K562 (cell line): ENCODE measurements around the gene PARP4. TPM values are rescaled to one million over a fixed set of nuclear protein-coding genes. Genes with fewer than 3 reads are reported as not detected.
A peak's percentile ranks its signal among the peaks of the same experiment; 100 is the strongest.

ENCODE experiments used
- ARID1B ChIP-seq: fragments of 450-650 bp; IDR thresholded peaks from 2 replicates; pipeline ENCODE4 v1.6.1; 2016; ENCODE audit warnings: antibody characterized with exemption, mild to moderate bottlenecking, inconsistent platforms
- ARID4B ChIP-seq: sonication (generic); formaldehyde crosslinking; IDR thresholded peaks from 2 replicates; pipeline ENCODE4 v1.8.0; 2022; ENCODE audit warnings: mild to moderate bottlenecking, missing genetic modification reagents
- BHLHE40 ChIP-seq: IDR thresholded peaks from 2 replicates; pipeline ENCODE4 v1.6.1; 2011; ENCODE audit warnings: low read length, improper control_type of control experiment
- CAMTA2 ChIP-seq: fragments of 250-450 bp; sonication (Bioruptor Pico); conservative IDR thresholded peaks from 2 replicates; pipeline ENCODE4 v1.5.1; 2022
- CBFA2T3 ChIP-seq: fragments of 450-650 bp; IDR thresholded peaks from 2 replicates; pipeline ENCODE4 v1.6.1; 2017
- EP300 ChIP-seq: IDR thresholded peaks from 2 replicates; pipeline ENCODE4 v1.6.1; 2012; ENCODE audit warnings: low read length, improper control_type of control experiment
- ESRRB ChIP-seq: fragments of 250-450 bp; sonication (Bioruptor Pico); IDR thresholded peaks from 2 replicates; pipeline ENCODE4 v1.5.0; 2020; ENCODE audit warnings: mild to moderate bottlenecking, moderate library complexity, borderline replicate concordance
- GATAD2B ChIP-seq: fragments of 450-650 bp; IDR thresholded peaks from 2 replicates; pipeline ENCODE4 v1.6.1; 2017; ENCODE audit warnings: mild to moderate bottlenecking, borderline replicate concordance
- HMG20A ChIP-seq: fragments of 450-650 bp; formaldehyde crosslinking; conservative IDR thresholded peaks from 2 replicates; pipeline ENCODE4 v1.4.0; 2020; ENCODE audit warnings: mild to moderate bottlenecking, mixed read lengths
- OTX1 ChIP-seq: fragments of 450-650 bp; formaldehyde crosslinking; IDR thresholded peaks from 2 replicates; pipeline ENCODE4 v1.4.0; 2022; ENCODE audit warnings: mild to moderate bottlenecking
- PRDM10 ChIP-seq: fragments of 450-650 bp; IDR thresholded peaks from 2 replicates; pipeline ENCODE4 v1.6.1; 2018; ENCODE audit not compliant: partially characterized antibody
- RAD51 ChIP-seq: fragments of 450-650 bp; IDR thresholded peaks from 2 replicates; pipeline ENCODE4 v1.7.1; 2016; ENCODE audit warnings: low read depth, mild to moderate bottlenecking, borderline replicate concordance
- RBM15 ChIP-seq: fragments of 200-400 bp; formaldehyde crosslinking; IDR thresholded peaks from 2 replicates; pipeline ENCODE4 v1.6.1; 2018; ENCODE audit warnings: mild to moderate bottlenecking, low read length, moderate library complexity; ENCODE audit not compliant: insufficient read depth
- SAP30 ChIP-seq: fragments of 200-600 bp; sonication (generic); IDR thresholded peaks from 2 replicates; pipeline ENCODE4 v1.6.1; 2012; ENCODE audit warnings: borderline replicate concordance, low read depth, mild to moderate bottlenecking, moderate library complexity, low read length, control low read depth, inconsistent platforms; ENCODE audit not compliant: insufficient read depth, poor library complexity, severe bottlenecking
- SNRNP70 ChIP-seq: fragments of 200-400 bp; formaldehyde crosslinking; optimal IDR thresholded peaks from 2 replicates; pipeline ENCODE3; 2017; ENCODE audit warnings: low read depth, low read length
- SOX6 ChIP-seq: fragments of 450-650 bp; IDR thresholded peaks from 2 replicates; pipeline ENCODE4 v1.6.1; 2014; ENCODE audit warnings: mild to moderate bottlenecking
- SREBF2 ChIP-seq: sonication (generic); formaldehyde crosslinking; IDR thresholded peaks from 2 replicates; pipeline ENCODE4 v1.4.0; 2020; ENCODE audit warnings: mild to moderate bottlenecking, missing genetic modification reagents
- TAF9B ChIP-seq: fragments of 450-650 bp; IDR thresholded peaks from 2 replicates; pipeline ENCODE4 v1.6.1; 2018; ENCODE audit warnings: mild to moderate bottlenecking; ENCODE audit not compliant: partially characterized antibody
- ZNF140 ChIP-seq: fragments of 250-450 bp; sonication (Bioruptor Pico); IDR thresholded peaks from 2 replicates; pipeline ENCODE4 v1.8.0; 2021; ENCODE audit warnings: moderate library complexity, mild to moderate bottlenecking, inconsistent platforms
- ZNF696 ChIP-seq: fragments of 250-450 bp; sonication (Bioruptor Pico); conservative IDR thresholded peaks from 2 replicates; pipeline ENCODE4 v1.4.0; 2020; ENCODE audit warnings: mild to moderate bottlenecking, moderate library complexity
- ZNF717 ChIP-seq: fragments of 250-450 bp; sonication (Bioruptor Pico); IDR thresholded peaks from 2 replicates; pipeline ENCODE4 v1.5.0; 2021
- ZNF785 ChIP-seq: fragments of 250-450 bp; sonication (Bioruptor Pico); IDR thresholded peaks from 2 replicates; pipeline ENCODE4 v1.4.0; 2020; ENCODE audit warnings: mild to moderate bottlenecking
- polyA plus RNA-seq, 8 experiments: library from polyadenylated mRNA; depleted of rRNA in 4 of 8; stranded (reverse) in 5 of 8; unstranded in 3 of 8; fragments of >200 nt; fragmentation: Nextera tagmentation in 2 of 8; fragmentation: Illumina TruSeq in 1 of 8; extraction: Ambion mirVana in 2 of 8; extraction: Trizol in 1 of 8; gene quantifications; 2 replicates each; pipeline versions ENCODE4 v1.2.1 to v1.2.3, GENCODE V29; 2011 to 2014; ENCODE audit warnings: inconsistent platforms in 1 of 8, missing spikeins in 1 of 8
- total RNA-seq, 7 experiments: library from RNA; depleted of rRNA in 6 of 7; stranded (reverse); fragments of >200 nt in 6 of 7; fragmentation: Illumina TruSeq in 2 of 7; extraction: Trizol in 2 of 7; gene quantifications; 2 replicates each; pipeline versions ENCODE4 v1.2.1 to v1.2.3, GENCODE V29; 2011 to 2021; ENCODE audit warnings: low replicate concordance in 1 of 7

Gene PARP4
- total and polyA plus RNA-seq, 9 of the 15 experiments (the other 6 are each of a cell fraction or from before 2014, with no cell fraction given), result 6.3 to 26.3 (median 18.8) TPM

- TF ChIP-seq ARID4B (no peak), PRDM10 (peak; percentile 36), ZNF140 (CRISPR knock-in tag) (no peak), CBFA2T3 (peak; percentile 62), RAD51 (no peak), RBM15 (no peak), GATAD2B (no peak), TAF9B (no peak), OTX1 (no peak), CAMTA2 (CRISPR knock-in tag) (no peak), ZNF696 (no peak), ZNF785 (no peak), ARID1B (peak; percentile 70), SNRNP70 (no peak), SREBF2 (CRISPR knock-in tag) (no peak), SAP30 (no peak), HMG20A (CRISPR knock-in tag) (no peak), BHLHE40 (no peak; the same call in 1 of the 2 replicates), EP300 (peak; percentile 22; the same call in 1 of the 2 replicates), SOX6 (0 out of 2 replicates have a peak, but pooled peaks have one; percentile 28), ZNF717 (CRISPR knock-in tag) (no peak), ESRRB (CRISPR knock-in tag) (no peak)
Observed at GRCh38 chr13:24505256-24505655, 7.3 kb downstream of the PARP4 start (continued).
